GM19467 (cell line): ENCODE results near the gene RAX2.
A peak's percentile ranks its signal among the peaks of the same experiment; 100 is the strongest.
"Not testable (repeated sequence)": the region's sequence is repeated elsewhere in the genome, so short reads cannot be mapped to it uniquely, and the experiment has no call there.

Experiments used
- ATAC-seq: cut with Tn5 transposase; IDR thresholded peaks from one replicate; pipeline ENCODE4 v1.9.1; 2021; ENCODE audit warnings: mild to moderate bottlenecking, moderate library complexity; ENCODE audit not compliant: unreplicated experiment

RAX2 gene

DNA sequence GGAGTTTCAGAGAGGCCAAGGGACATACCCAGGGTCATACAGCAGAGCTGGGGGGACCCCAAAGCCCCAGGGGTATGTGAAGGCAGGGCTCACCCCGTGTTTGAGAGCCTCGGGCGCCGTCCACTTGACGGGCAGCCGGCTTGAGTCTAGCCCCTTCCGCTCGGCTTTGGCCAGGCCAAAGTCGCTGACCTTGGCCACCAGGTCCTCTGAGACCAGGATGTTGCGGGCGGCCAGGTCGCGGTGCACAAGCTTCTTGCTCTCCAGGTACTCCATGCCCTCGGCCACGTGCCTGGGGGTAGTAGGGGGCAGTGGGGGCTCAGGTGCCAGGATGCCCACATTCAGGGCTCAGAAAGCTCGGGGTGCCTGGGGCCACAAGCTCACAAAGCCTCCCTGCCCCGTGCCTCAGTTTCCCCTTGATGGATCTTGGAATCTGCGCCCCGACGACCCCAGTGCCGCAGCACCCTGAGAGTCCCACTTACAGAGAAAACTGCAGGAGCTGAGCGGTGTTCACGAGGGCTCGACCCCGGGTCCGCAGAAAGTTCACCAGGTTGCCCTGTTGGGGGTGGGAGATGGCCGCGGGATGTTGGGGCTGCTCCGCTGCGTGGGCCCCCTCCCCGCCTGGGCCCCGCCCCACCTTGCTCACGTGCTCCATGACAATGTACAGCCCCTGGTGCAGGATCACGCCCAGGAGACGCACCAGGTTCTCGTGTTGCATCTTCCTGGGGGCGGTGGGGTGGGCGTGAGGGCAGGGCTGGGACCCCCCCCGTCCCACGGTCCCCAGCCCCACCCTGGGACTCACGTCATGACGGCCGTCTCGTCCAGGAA lies 7.1 kb upstream of the RAX2 start:
- ATAC-seq, result no peak

DNA sequence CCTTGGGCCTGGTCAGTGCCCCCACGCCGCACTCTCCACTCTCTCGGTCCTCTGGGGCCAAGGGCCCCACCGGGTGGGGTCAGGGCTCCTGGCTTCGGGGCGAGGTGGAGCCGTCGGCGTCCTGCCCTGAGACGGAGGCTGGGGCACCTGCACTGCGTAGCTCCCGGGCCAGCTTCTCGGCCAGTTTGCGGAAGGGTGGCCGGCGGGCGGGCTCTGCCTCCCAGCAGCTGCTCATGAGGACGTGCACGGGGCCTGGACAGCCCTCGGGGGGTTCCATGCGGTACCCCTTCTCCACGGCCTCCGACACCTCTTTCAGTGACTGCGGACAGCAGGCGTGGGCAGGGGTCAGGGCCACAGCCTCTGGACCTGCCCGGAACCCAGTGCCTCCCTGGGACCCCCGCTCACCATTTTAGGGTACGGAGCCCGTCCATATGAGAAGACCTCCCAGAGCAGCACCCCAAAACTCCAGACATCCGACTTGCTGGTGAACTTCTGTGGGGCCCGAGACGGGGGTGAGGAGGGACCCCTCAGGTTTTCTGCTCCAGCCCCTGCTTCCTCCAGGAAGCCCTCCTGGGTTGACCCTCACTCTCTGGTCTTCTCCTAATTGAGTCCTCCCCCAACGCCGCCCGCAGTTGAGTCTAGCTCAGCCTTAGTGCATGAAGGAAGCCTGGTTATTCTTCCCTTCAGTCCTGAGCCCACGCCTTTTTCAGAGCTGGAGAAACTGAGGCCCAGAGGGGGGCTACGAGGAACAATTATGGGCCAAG lies 6.3 kb upstream of the RAX2 start:
- no peak for ATAC-seq

DNA sequence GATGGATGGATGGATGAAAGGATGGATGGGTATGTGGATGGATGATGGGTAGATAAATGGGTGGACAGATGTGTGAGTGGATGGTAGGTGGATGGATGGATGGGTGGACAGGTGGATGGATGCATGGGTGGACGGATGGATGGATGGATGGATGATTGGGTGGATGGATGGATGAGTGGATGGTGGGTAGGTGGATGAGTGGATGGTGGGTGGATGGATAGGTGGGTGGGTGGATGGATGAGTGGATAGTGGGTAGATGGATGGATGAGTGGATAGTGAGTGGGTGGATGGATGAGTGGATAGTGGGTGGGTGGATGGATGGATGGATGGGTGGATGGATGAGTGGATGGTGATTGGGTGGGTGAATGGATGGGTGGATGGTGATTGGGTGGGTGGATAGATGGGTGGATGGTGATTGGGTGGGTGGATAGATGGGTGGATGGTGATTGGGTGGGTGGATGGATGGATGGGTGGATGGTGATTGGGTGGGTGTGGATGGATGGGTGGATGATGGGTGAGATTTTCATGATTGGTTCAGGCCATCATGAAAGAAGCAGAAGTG lies 4.5 kb upstream of the RAX2 start:
- ATAC-seq, result no peak

DNA sequence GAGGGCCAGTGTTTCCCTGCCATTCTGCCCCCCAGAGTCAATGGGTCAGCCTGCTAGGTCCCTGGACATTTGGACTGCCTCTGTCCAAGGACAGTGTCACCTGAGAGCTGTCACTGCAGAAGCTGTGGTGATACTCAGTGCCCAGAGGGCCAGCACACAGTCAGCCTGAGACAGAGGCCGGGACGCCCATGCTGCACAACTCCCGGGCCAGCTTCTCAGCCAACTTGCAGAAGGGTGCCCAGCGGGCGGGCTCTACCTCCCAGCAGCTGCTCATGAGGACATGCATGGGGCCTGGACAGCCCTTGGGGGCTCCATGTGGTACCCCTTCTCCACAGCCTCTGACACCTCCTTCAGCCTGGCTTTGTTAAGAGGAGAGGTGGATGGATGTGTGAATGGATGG lies 3.8 kb upstream of the RAX2 start:
- ATAC-seq, result no peak

DNA sequence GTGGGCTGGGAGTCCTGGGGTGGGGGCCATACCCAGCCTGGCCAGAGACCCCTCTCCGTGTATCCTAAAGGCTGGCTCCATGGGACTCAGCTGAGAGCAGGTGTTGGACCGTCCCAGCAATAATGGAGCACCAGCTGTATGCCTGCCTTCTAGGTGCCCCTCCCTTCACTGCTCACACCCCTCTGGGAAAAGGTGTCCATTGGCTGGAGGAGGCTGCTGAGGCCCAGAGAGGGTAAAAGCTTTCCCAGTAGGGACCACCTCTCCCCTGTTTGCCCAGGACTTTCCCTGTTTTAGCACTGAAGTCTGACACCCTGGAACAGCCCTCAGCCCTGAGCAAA lies 3.3 kb upstream of the RAX2 start:
- ATAC-seq, result no peak

DNA sequence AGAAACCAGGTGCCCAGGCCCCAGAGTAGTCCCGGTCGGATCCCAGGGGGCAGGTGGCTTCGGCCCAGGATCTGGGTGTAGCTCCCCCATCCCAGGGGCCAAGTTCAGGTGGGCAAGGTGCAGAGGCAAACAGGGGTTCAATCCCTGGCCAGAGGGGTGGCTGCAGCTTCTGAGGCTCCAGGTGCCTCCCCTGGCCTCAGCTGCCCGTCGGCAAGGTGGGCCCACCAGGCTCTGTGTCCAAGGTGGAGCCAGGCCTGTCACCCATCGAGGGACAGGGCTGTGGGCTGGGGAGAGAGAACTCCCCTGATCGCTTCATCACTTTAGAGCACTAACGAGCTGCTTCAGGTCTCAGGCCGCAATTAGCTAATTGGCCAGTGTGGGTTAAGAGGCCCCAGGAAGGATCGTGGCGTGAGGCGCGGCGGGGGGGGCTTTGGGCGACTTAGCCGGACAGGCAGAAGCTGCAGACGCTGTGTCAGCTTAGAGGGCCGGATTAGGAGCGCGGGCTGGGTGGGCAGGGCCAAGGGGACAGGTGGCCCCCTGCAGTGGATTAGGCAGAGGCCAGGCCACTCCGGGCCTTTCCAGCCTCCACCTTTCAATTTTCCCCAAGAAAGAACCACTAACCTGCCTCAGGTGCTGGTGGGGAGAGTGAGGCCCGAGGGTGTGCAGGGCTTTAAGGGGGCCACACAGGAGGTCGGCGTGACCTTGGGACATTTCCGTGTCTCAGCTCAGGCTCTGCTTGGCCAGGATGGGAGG lies 2.8 kb upstream of the RAX2 start:
- no peak for ATAC-seq

DNA sequence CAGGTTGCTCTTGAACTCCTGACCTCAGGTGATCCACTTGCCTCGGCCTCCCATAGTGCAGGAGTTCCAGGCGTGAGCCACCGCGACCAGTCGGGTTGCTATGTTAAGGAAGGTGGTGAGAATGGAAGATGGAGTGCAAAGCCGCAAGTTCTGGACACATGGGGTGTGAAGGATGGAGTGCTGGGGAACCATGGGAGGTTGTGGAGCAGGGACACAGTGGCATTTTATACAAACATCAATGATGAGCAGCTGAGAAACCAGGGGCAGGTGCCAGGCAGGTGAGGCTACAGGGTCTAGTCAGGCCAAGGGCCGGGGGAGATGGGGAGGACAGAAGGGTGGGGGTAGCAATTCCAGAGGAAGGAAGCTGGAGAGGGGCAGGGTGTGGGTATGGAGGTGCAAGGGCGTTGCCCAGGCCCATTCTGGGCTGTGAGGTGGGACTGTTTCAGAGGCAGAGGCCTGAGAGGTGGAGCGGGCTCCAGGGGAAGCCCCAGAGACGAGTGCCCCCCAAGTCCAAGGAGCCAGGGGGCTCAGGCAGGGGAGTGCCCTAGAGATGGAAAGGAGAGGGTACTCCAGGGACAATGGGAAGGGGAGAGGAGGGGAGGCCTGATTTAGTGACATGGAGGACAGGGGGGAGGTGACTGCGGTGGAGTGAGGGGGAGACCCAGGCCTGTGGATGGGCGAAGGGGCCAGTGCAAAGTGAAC lies 1.9 kb upstream of the RAX2 start:
- no peak for ATAC-seq

DNA sequence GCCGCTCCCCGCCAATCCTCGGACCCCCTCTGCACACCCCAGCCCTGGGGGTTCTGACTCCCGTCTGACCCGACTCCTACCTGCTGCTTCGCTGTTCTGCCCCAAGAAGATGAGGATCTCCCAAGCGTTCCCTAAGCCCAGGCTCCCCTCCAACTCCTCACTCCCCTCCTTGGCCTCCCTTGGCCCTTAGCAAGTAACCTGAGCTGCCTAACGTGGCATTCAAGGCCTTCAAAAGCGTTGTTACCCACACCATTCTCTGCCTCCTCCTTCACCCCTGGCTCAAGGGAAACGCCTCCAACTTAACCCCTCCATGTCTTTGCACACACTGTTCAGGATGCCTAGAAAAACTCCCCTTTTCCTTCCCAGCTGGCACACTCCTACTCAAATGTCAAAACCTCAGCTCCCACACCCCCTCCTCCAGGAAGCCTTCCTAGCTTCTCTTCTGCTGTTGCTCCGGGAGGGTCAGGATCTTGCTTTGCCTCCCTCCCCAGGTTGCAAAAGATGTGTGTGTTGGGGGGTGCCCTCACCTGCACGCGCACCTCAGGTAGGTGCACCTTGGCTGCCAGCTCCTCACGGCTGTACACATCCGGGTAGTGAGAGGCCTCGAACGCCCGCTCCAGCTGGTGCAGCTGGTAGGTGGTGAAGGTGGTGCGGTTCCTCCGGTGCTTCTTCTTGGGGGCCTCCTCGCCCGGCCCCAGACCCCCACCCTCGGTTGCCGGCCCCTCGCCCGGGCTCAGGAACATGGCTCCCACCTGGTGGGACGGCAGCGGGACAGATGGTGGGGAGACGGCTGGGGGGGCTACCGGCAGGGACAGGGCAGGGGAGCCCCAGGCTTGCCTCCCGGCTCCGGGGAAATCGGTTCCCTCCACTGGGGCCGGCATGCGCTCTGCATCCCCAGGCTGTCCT lies 775 bp downstream of the RAX2 start:
- ATAC-seq, result no peak

DNA sequence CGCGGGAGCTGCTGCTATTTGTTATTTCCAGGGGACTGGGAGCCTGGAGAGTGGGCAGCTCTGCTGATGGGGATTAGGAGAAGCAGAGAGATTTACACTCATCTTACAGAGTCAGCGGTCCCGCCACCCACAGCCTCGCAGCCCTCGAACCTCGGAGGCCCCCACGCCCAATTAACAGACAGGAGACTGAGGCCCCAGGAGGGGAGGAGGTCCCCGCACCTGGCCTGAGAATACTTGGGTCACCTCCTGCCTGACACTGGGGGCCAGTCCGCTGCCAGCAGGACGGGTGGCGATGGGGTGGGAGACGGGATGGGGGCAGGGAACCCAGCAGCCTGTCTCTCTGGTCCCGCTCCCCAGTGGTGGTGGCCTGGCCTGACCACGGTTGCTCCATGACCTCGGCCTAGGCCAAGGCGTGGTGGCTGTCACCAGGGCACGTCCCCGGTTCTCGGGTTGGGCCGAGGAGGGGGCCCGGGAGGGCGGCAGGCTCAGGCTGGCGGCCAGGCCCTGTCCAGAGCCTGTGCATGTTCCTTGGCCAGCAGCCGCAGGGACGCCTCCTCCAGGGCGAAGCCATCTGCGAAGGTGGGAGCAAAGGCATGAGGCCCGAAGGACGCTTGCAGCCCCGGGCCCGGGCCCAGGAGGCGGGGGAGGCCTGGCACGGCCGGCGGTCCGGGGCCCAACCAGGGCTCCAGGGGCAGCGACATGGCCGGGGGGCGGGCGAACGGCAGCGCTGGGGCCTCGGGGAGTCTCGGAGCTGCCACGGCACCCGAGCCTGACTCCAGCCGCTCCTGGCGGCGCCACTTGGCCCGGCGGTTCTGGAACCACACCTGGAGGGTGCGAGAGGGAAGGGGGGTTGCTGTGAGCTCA lies 1.7 kb downstream of the RAX2 start:
- ATAC-seq, result no peak

DNA sequence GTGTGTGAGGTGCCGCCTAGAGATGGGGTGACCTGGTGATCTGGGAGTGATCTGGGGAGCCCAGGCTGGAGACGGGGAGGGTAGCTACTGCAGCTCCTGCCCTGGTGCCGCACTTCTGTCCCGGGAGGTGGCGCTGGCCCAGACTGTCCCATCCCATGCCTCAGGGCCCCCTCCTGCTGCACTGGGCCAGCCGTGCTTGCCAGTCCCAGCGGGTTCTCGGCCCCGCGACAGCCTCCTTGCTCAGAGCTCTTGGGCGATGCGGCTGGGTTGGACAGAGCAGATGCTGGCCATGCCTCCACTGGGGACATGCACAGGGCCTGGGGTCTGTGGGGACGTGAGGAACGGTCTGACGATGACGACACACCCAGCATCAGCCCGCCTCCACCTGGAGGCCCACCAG lies 2.5 kb downstream of the RAX2 start:
- no peak for ATAC-seq

DNA sequence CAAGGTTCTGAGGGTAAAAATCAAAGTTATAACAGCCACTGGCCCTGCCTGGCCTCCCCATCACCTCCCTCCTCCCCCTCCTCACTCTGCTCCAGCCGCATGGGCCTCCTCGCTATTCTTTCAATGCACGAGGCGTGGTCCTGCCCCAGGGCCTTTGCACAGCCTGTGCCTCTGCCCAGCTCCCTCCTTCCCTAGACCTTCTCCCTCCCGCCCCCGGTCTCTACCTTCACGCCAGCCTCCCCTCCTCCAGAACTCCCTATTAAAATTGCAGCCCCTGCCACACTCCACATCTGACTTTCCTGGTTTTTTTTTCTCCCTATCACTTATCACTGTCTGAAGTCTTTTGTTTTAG lies 3.3 kb downstream of the RAX2 start:
- ATAC-seq, result no peak

DNA sequence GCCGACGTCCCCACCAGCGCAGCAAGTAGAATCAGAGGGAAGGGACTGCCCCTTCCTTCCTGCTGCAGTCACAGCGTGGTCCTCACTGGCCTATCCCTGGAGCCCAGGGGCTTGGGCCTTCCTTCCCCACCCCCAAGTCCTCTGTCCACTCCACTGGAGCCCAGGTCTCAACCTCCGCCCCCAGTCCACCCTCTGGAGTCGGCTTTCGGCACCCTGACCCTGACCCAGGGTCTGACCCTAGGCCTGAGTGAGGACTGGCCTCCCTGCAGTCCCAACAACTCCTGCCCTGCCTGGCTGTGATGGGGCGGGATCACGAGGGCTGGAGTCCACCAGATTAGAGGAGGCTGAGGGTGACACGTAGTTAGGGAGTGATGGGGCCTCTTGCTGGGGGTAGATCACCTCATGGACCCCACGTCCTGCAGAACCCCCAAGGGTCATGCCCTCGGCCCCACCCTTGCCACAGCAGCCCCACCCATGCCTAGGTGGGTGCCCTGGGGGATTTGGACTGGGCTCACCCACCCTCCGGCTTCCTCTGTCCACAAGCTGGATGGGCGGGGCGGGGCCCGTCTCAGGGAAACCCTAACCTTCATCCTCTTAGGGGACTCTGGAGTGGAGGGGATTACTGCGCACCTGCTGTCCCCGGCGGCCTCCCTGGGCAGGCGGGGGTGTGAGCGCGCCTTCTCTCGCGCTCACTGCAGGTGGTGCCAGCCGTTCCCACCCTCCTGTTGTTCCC lies 3.8 kb downstream of the RAX2 start:
- ATAC-seq, result no peak

DNA sequence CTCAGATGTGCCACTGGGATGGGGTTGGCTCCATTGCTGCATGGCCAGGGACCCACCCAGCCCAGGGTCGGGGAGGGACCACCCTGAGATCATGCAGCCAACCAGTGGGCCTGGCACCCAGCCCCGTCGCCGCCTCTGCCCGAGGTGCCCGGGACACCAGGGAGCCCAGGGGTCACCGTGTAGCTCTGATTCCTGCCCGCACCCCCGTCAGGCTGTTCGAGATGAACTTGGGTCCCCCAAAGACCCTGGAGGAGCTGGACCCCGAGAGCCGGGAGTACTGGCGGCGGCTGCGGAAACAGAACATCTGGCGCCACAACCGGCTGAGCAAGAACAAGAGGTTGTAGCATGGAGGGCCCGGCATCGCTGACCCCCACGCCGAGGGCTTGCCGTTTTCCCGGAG lies 5.0 kb downstream of the RAX2 start:
- no peak for ATAC-seq

DNA sequence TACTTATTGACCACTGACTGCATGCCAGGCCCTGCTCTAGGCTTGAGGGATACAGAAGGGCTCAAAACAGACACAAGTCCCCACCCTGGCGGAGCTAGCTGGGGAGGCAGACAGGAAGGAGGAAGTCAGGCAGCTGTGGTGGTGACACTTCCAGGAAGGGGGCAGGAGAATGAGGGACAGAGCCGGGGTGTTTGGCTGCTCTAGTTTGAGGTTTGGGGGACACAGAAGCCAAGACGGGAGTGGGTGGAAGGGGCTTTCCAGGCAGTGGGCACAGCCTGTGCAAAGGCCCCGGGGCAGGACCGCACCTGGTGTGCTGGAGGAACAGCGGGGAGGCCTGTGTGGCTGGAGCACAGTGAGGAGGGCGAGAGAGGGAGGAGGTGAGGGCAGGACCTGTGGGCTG lies 5.5 kb downstream of the RAX2 start:
- ATAC-seq, result no peak

DNA sequence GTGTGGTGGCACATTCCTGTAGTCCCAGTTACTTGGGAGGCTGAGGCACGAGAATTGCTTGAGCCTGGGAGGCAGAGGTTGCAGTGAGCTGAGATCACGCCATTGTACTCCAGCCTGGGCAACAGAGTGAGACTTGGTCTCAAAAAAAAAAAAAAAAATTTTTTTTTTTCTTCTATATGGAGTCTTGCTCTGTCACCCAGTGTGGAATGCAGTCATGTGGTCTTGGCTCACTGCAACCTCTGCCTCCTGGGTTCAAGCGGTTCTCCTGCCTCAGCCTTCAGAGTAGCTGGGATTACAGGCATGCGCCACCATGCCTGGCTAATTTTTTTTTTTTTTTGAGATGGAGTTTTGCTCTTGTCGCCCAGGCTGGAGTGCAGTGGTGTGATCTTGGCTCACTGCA lies 6.3 kb downstream of the RAX2 start:
- not testable (repeated sequence) for ATAC-seq

DNA sequence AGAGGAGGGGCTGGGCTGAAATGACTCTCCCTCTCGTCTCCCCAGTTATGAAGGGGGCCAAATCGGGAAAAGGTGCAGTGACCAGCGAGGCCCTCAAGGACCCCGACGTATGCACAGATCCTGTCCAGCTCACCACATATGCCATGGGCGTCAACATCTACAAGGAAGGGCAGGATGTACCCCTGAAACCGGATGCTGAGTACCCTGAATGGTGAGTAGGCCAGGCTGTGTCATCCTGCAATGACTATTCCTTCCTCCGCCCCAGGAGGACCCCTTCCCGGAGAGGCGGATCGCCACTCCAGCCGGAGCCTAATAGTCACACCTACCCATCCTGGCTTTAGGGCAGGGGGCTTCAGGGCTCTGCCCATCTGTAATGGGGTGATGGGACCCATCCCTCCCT lies 6.9 kb downstream of the RAX2 start:
- no peak for ATAC-seq

DNA sequence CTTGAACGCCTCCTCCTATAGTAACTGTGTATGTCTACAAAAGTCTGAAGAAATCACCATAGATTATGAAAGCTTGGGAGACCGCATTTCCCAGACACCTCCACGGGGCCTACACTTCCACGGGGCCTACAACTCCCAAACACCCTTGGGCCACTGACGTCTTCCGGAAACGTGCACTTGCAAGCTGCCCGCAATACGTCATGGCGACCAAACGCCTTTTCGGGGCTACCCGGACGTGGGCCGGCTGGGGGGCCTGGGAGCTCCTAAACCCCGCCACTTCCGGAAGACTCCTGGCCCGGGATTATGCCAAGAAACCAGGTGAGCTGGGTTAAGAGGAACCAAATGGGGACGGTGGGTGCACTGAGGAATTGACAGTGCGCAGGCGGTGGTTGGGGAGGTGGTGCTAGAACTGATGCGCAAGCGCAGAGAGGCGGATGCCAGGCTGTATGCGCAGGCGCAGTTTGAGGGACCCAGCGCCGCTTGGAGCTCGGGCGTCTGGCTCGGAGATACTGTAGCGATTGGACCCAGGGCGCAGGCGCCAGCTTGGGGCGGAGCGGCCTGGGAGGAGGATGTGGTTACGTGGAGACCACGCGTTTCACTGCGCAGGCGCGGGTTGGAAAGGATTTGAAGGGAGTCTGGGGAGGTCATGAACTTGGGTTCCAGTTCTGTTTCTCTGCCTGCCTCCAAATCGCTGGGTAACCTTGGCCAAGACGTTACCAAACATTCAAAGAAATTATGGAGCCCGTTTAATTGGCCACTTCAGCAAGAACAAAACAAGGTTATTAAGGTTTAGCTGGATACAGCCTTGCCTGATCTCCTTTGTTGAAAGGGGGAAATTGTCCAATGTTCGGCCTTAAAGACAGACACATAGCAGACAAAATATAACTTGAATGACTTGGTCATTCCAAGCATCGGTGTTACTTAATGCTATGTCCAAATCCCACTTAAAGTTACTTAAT lies 9.2 kb downstream of the RAX2 start, which contains the start of gene MRPL54:
MRPL54 (plus strand) TSS at position 182 of the 959 bp plus-strand sequence; CDS start at position 201, 19 bp downstream.
- ATAC-seq, result peak; percentile 56
